GM18520 (cell line): ENCODE data around the gene GALNT7.

Source experiments
- ATAC-seq: cut with Tn5 transposase; IDR thresholded peaks from one replicate; pipeline ENCODE4 v1.9.1; 2021; ENCODE audit not compliant: unreplicated experiment

Gene GALNT7

DNA sequence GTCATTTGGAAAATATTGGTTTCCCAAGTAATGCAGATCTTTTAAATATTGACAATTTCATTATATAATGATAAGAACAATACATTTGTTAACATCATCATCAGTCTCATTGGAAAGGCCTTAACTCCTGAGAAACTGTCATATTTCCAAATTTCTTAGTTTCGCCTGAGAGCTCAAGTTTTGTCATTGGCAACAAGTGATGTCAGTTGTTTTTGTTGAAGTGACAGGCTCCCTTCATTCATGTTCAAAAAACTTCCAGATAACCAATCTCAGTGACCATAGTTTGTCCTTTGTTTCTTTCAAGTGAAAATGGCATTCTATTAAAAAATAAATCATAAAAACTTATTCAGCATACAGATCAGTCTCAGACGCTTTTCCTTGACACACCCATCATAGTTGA lies 93.8 kb downstream of the GALNT7 start:
- ATAC-seq = no peak

GRCh38 chr4:173264245-173264644 lies 95.6 kb downstream of the GALNT7 start:
- no peak for ATAC-seq

DNA sequence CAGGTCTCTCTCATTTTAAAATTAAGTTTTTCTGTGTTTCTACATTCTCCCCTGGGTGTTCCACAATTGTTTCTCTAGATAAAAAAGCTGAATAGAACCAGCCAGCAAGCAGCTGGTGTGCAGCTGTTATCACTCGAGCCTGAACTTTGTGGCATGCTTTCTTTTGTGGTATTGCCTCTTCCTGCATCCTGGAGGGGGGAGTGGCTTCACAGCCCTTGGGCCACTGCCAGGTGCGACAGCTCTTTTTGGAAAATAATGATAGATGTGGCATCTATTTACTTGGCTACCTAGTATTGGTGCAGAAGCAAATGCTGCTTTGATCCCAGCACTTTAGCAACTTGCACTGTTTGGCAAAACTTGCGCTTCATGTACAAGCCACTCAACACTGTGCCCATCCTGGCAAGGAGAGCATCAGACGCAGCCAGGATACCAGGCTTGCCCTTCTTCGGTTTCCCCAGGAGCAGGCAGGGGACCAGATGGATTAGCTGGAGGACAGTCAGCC lies 96.1 kb downstream of the GALNT7 start:
- ATAC-seq = no peak

DNA sequence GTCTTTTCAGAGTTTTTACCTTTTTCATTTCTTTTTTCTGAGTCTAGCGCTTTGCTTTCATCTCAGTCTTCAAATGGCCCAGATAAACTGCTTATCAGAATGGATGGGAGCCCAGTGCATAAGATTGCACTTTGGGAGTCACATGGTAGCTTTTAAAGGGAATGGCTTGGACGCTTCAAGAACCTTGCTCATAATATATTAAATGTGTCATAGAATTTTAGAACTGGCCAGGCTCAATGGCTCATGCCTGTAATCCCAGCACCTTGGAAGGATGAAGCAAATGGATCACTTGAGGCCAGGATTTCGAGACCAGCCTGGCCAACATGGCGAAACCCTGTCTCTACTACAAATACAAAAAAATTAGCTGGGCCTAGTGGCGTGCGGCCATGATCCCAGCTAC lies 97.1 kb downstream of the GALNT7 start:
- ATAC-seq = no peak

DNA sequence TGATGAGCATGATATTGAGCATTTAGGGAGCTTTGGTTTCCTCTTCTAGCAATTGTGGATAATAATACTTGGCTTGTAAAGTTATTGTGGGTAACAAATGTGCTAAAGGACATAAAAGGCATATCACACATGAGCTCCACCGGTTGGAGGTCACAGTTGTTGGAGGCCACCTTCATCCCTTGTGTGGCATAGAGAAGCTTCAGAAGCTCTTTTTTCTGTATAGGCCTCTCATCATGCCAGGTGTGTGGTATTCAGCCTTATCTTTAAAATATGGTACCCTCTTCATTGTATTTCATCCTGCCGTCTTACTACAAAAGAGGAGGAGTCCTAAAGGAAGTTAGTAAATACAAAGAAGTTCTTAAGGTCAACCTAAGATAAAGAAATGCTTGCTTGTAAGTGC lies 99.1 kb downstream of the GALNT7 start:
- ATAC-seq = no peak

DNA sequence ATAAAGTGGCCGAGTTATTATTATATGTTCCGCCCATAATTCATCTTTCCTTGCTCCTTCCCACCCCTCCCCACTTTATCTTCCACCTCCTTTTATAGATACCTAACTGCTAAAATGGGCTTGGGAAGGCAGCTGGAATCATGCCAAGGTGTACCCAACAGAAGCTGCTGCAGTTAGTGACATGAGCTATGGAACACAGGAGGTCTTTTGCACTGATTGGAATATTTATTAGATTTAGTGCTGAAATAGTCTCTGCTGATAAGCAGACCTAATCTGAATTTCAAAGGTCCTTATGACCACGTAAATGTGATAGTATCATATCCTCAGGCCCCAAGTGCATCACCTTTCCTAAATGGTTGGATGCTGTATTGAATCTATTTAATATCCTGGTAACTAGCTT lies 100.7 kb downstream of the GALNT7 start:
- ATAC-seq = no peak

DNA sequence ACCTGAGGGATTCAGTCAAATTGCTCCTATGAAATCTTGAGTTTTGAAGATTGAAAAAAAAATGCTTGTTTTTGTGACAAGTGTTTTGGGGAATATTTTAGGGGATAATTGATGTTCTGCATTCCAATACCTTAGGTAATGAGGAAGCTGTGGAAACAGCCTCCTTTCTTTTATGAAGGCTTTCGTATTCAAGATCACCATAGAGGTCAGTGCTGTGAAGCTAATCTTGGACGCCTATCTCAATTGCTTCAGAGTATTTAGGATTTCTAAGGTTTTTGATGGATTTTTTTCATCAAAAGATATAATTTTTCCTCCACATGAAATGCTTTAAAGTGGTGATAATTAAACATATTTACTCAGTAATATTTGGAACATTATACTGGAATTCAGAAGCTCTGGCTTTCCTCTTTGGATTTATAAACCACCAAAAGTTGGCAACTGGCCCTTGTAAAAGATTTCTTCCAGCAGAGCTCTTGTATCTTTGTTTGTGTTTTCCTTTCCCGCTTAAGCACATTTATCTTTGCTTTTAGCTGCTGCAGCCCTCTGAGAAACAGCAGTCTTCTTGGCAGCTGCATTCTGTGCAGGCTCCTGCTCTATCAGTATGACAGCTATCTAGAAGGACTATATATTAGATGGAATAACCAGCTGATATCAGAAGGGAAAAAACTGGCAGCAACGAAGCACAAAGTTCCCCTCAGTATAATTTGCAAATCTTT lies 101.9 kb downstream of the GALNT7 start:
- no peak for ATAC-seq

- ATAC-seq = no peak
Measured at GRCh38 chr4:173272314-173272713, 103.7 kb downstream of the GALNT7 start.

DNA sequence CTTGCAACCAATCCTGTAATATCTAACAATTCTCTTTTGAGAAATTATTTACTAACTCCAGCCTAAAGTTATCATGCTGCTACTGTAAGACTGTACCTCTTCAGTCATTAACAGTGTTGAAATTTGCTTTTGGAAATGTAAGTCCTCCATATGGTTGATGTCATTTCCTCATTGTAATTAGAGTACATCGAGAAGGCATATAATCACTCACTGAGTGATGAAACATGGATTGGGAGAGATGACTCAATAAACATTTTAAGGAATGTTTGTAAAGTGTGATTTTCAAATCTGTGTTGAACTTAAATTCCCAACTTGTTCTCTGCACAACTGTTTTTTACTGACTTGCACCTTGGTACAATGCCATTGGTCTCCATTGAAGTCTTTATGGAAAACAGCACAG lies 104.4 kb downstream of the GALNT7 start:
- no peak for ATAC-seq

- no peak for ATAC-seq
Measured at GRCh38 chr4:173273941-173274340, 105.3 kb downstream of the GALNT7 start.

DNA sequence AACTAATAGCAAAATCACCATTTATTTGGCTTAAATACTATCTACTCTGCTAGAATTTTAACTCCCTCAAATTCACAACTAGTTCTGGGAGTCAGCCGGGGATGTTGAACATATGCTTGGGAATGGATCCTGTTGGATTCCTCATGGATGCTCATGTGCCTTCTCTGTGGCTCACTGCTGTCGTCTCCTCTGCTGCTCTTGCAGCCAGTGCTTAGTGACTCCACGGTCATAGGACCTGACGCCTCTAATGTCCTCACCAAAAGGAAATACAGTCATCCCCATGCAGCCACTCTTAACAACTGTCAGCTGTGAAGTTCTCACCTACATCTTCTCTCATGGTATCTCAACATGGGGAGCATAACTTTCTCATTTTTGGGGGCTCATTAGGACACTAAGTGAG lies 106.1 kb downstream of the GALNT7 start:
- no peak for ATAC-seq

DNA sequence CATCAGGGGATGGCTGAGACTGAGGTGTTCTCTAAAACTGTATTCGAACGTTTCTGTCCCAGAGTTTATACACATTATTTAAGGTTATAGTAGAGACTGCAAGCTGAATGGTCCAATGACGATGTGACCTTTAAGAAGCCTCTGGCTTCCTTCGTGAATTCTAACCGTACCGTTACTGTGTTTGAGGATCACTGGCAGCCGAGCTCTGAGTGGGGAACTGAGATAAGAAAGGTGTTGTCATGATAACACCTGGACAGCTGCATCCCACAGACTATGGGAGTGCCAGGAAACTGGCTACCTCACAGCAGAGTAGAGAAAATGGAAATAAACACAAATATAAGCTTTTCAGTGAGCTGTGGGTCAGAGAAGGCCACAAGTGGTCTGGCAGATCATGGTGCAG lies 106.5 kb downstream of the GALNT7 start:
- no peak for ATAC-seq

DNA sequence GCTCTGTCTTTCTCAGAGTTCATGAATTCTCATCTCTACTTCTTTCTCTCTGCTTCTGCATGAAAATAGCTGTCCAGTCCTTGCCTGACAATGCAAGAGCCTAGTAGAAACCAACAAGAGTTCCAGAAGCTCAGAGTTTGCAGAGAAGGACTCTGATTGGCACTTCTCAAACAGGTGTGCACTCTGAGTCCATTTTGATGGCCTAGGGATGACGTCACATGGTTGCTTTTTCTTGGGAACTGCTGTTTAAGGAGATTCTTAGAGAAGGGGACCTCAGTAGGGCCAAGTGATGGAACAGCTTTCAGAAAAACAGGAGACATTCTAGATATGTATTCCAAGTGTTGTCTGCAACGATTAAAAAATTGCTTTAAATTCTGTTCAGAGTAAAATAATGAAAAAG lies 108.7 kb downstream of the GALNT7 start:
- no peak for ATAC-seq

GRCh38 chr4:173280998-173281397 lies 112.4 kb downstream of the GALNT7 start:
- no peak for ATAC-seq

GRCh38 chr4:173281406-173282255 lies 113.0 kb downstream of the GALNT7 start:
- ATAC-seq = peak; percentile 61

DNA sequence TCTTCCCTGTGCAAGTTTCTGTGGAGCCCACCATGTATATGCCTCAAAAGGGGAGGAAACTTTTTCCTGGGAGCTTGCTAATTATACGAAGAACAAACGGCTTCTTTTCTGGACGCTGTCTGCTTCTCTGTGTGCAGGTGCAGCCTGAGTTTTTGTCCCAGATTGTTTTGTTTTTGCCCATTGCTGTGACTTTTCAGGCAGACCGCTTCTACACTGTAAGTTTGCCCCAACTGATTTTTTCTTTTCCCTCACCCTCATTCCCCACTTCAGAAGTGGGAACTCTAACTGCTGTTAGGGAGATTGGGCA lies 113.6 kb downstream of the GALNT7 start:
- ATAC-seq = no peak

GRCh38 chr4:173282626-173283025 lies 114.0 kb downstream of the GALNT7 start:
- ATAC-seq = no peak

DNA sequence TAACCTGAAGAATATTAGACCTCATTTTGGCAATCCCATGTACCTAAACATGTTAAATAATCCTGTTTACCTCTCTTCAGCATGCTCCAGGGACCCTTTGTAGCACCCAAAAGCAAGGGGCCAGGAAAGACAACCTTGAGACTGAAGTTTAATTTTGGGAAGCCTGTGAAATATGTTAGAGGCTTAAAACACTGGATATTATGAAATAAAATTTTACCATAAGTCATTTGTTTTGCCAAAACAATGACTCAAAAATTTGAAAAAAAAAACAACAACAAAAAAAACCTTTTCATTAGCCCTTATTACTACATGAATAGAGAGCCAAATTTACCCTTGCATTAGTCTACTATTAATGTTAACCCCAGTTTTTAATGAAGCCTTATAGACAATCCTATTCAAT lies 115.9 kb downstream of the GALNT7 start:
- no peak for ATAC-seq

GRCh38 chr4:173287486-173287885 lies 118.9 kb downstream of the GALNT7 start:
- ATAC-seq = no peak

- ATAC-seq = peak; percentile 61
Measured at GRCh38 chr4:173288296-173288695, 119.7 kb downstream of the GALNT7 start.

- peak; percentile 44 for ATAC-seq
Measured at GRCh38 chr4:173288698-173289352, 120.2 kb downstream of the GALNT7 start.

DNA sequence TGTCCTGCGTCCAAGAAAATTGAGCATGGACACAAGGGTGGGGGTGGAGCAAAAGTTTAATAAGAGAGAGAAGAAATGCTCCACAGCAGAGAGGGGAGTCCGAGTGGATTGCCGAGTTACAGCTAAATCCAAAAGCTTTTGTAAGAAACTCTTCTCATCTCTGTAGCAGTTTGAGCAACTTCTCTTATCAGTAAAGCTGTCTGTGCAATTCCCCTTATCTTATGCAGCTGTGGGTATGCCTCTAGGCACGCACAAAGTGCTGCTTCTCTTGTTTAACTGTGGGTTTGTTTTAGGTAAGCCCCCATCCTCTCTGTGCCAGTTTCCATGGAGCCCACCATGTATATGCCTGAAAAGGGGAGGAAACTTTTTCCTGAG lies 120.7 kb downstream of the GALNT7 start:
- ATAC-seq = no peak
